MM.1S (cell line): ENCODE data around the gene TSHZ2.

Experiments
- DNase-seq: peaks from one replicate; pipeline ENCODE4 v3.0.0-alpha.2; 2015
- H2AFZ ChIP-seq: fragments of 300-600 bp; sonication (generic); 2 replicates; pipeline ENCODE4 v1.6.0; 2016; ENCODE audit warnings: antibody characterized with exemption, low read length
- H3F3A ChIP-seq: fragments of 300-600 bp; sonication (generic); 2 replicates; pipeline ENCODE4 v1.6.1; 2016; ENCODE audit warnings: mild to moderate bottlenecking, antibody characterized with exemption, low read length, moderate library complexity, mixed read lengths; ENCODE audit not compliant: insufficient read depth
- H3K27ac ChIP-seq: fragments of 300-600 bp; sonication (generic); 2 replicates; pipeline ENCODE4 v1.5.1; 2016; ENCODE audit warnings: mild to moderate bottlenecking, low read length
- H3K27me3 ChIP-seq: fragments of 300-600 bp; sonication (generic); replicated peaks from 2 replicates; pipeline ENCODE4 v1.6.0; 2016; ENCODE audit warnings: low read length; ENCODE audit not compliant: insufficient read depth
- H3K36me3 ChIP-seq: fragments of 300-600 bp; sonication (generic); replicated peaks from 2 replicates; pipeline ENCODE4 v1.6.1; 2016; ENCODE audit warnings: mild to moderate bottlenecking, low read length, mixed read lengths; ENCODE audit not compliant: insufficient read depth
- H3K4me1 ChIP-seq: fragments of 300-600 bp; sonication (generic); 2 replicates; pipeline ENCODE4 v1.6.1; 2016; ENCODE audit warnings: low read length, mixed read lengths
- H3K4me2 ChIP-seq: fragments of 300-600 bp; sonication (generic); 2 replicates; pipeline ENCODE4 v1.6.0; 2016; ENCODE audit warnings: low read depth, low read length
- H3K4me3 ChIP-seq: fragments of 300-600 bp; sonication (generic); 2 replicates; pipeline ENCODE4 v1.5.1; 2016; ENCODE audit warnings: low read length, mixed read lengths
- H3K79me2 ChIP-seq: fragments of 300-600 bp; sonication (generic); 2 replicates; pipeline ENCODE4 v1.6.1; 2016; ENCODE audit warnings: mixed run types, low read length, mixed read lengths
- H3K9ac ChIP-seq: fragments of 300-600 bp; sonication (generic); 2 replicates; pipeline ENCODE4 v1.6.1; 2016; ENCODE audit warnings: low read length, mixed read lengths
- H3K9me2 ChIP-seq: fragments of 300-600 bp; sonication (generic); replicated peaks from 2 replicates; pipeline ENCODE4 v1.6.1; 2016; ENCODE audit warnings: mild to moderate bottlenecking, low read length, mixed read lengths; ENCODE audit not compliant: insufficient read depth
- H3K9me3 ChIP-seq: fragments of 300-600 bp; sonication (generic); replicated peaks from 2 replicates; pipeline ENCODE4 v1.6.1; 2016; ENCODE audit warnings: mild to moderate bottlenecking, low read length, mixed read lengths; ENCODE audit not compliant: insufficient read depth
- H4K20me1 ChIP-seq: fragments of 300-600 bp; sonication (generic); 2 replicates; pipeline ENCODE4 v1.6.1; 2016; ENCODE audit warnings: mild to moderate bottlenecking, low read length, moderate library complexity, mixed read lengths; ENCODE audit not compliant: insufficient read depth
- CTCF ChIP-seq: fragments of 300-600 bp; sonication (generic); IDR thresholded peaks from 2 replicates; pipeline ENCODE4 v1.5.1; 2016; ENCODE audit warnings: antibody characterized with exemption, low read length, mixed read lengths
- EZH2 ChIP-seq: fragments of 300-600 bp; sonication (generic); optimal IDR thresholded peaks from 2 replicates; pipeline ENCODE3; 2017; ENCODE audit warnings: low read depth, mild to moderate bottlenecking, antibody characterized with exemption, low read length, mixed read lengths
- EZH2phosphoT487 ChIP-seq: fragments of 300-600 bp; sonication (generic); IDR thresholded peaks from 2 replicates; pipeline ENCODE4 v1.6.1; 2018; ENCODE audit warnings: antibody characterized with exemption, low read length

TSHZ2 gene

GRCh38 chr20:53298260-53298659 lies 326.1 kb downstream of the TSHZ2 start:
- TF ChIP-seq EZH2phosphoT487: no peak
- TF ChIP-seq CTCF: no peak
- no peak for TF ChIP-seq EZH2
- DNase-seq: no peak
- Histone ChIP-seq H3K36me3 (no peaks in the 10 kb centered on the region), H3F3A (no peaks in the 10 kb centered on the region), H3K9me3 (no peaks in the 10 kb centered on the region; the same call in 1 of the 2 replicates), H3K4me1 (no peaks in the 10 kb centered on the region), H2AFZ (no peak overlapping the region), H3K9ac (no peak overlapping the region), H3K27me3 (no peaks in the 10 kb centered on the region), H3K9me2 (no peaks in the 10 kb centered on the region), H4K20me1 (no peaks in the 10 kb centered on the region), H3K4me3 (no peak overlapping the region), H3K4me2 (no peak overlapping the region), H3K79me2 (no peaks in the 10 kb centered on the region), H3K27ac (no peak overlapping the region)

GRCh38 chr20:53298911-53299310 lies 326.8 kb downstream of the TSHZ2 start:
- no peaks in the 10 kb centered on the region for H3K4me1 ChIP-seq
- DNase-seq: no peak
- TF ChIP-seq EZH2: no peak
- no peak for TF ChIP-seq CTCF
- no peak for TF ChIP-seq EZH2phosphoT487
- no peak overlapping the region for H2AFZ ChIP-seq
- H3F3A ChIP-seq: no peaks in the 10 kb centered on the region
- H3K36me3 ChIP-seq: no peaks in the 10 kb centered on the region
- no peak overlapping the region for H3K4me3 ChIP-seq
- no peaks in the 10 kb centered on the region for H3K27me3 ChIP-seq
- H3K27ac ChIP-seq: no peak overlapping the region
- no peaks in the 10 kb centered on the region for H3K9me2 ChIP-seq
- H3K9me3 ChIP-seq: no peaks in the 10 kb centered on the region; the same call in 1 of the 2 replicates
- H4K20me1 ChIP-seq: no peaks in the 10 kb centered on the region
- no peak overlapping the region for H3K9ac ChIP-seq
- no peaks in the 10 kb centered on the region for H3K79me2 ChIP-seq
- no peak overlapping the region for H3K4me2 ChIP-seq

- TF ChIP-seq EZH2: no peak
- no peak for TF ChIP-seq CTCF
- TF ChIP-seq EZH2phosphoT487: no peak
- Histone ChIP-seq H3K36me3 (no peaks in the 10 kb centered on the region), H3K4me2 (no peak overlapping the region), H2AFZ (no peak overlapping the region), H3K27me3 (no peaks in the 10 kb centered on the region), H3K9me2 (no peaks in the 10 kb centered on the region), H3K79me2 (no peaks in the 10 kb centered on the region), H3K9me3 (no peaks in the 10 kb centered on the region; the same call in 1 of the 2 replicates), H3F3A (no peaks in the 10 kb centered on the region), H3K27ac (no peak overlapping the region), H4K20me1 (no peaks in the 10 kb centered on the region), H3K9ac (no peak overlapping the region), H3K4me3 (no peak overlapping the region), H3K4me1 (no peaks in the 10 kb centered on the region)
- no peak for DNase-seq
Measured at GRCh38 chr20:53299831-53300230, 327.7 kb downstream of the TSHZ2 start.
